ENCODE results near the gene WBP1.
A peak's percentile ranks its signal among the peaks of the same experiment; 100 is the strongest.
"Not testable (repeated sequence)": the region's sequence is repeated elsewhere in the genome, so short reads cannot be mapped to it uniquely, and the experiment has no call there.

Gene WBP1

GRCh38 chr2:74458132-74458937, at the start of gene WBP1:
Gene WBP1 (plus strand): TSS chr2:74458438. CDS start chr2:74458603, 165 bp downstream.
- peak; percentile 97 to 99 for DNase-seq (ENCODE audit: low read depth in 2 of 2)

DNA sequence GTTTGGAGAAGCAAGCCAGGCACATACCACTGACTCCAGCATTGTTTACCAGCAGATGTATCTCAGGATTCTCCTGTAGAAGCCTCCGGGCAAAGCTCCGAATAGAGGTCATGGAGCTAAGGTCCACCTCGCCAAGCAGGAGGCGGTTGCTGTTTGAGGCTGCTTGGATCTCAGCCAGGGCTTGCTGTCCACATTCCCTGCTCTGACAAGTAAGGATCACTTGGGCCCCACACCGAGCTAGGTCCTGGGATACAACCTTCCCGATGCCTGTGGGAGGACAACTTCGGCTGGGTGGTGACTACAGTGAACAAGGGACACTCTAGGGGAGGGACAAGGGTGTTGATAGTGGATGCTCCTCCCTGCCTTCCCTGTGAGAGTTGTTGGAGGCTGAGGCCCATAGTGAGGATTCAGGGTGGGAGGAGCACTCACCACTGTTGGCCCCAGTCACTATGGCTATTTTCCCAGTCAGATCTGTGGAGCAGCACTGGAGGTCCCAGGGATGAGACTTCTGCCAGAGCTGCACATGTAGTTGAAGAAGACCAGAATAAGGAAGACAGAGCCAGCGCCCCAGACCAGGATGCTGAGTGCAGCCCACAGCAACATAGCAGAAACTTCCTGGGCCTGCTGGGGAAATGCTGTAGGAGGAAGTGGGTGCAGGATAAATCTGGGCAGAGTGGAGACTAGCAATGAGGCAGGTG, 45.1 kb upstream of the WBP1 start:
- DNase-seq (ENCODE audit: low read depth in 2 of 2) = no peak

DNA sequence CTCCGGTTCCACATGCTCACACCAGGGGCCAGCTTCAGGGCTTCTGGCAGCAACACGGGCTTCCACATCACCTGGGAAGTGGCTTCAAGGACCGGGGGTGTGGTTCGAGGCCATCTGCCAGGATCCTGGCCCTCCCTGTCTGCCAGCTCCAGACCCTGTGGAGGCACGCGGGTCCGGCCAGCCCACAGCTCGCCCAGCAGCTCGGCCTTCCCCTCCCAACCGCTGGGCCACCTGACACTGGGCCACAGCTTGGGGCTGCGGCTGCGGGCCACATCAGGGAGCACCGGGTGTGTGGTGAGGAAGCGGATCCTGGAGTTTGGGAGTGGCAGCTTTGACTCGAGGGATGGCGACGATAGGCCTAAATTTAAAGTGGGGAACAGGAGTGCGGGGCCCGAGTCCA, 43.8 kb upstream of the WBP1 start:
- DNase-seq (ENCODE audit: low read depth in 2 of 2) = no peak

DNA sequence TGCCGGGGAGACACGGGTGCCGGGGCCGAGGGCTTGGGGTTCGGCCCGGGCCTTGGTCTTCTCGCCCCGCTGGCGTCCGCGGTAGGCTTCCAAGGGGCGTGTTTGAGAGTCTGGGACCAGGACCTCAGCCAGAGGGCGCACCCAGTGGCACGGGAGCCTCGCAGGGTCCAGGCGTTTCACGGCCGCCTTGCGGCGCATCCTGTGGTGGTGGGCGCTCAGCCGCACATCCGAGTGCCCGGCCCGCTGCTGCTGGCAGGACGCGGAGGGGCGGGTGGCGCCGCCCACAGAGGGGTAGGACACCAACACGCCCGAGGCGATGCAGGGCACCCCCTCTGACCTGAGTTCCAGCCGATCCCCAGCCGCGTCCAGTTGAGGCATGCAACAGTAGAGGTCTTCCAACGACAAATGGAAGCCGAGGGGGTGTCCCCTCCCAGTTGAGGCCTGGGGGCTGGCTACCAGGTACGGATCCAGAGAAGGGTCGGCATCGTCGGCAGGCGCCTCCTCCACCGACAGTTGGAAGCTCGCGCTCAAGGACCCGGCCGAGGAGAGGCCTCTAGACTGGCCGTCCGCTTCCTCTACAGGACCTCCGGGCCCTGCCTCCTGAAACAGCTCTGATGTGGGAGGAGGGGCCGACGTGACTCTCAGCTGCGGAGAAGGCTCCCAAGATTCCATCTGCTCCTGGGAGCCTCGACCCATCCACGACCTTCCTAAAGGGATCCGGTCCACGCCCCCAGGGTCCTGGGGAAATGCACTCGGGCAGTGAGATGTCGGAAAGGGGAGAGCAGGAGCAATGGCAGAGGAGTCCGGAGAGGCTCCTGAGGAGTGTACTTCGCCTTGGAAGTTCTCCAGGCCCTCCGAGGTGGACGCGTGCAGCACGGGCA, 43.1 kb upstream of the WBP1 start:
- DNase-seq (ENCODE audit: low read depth in 2 of 2) = no peak

- DNase-seq (ENCODE audit: low read depth in 2 of 2) = no peak
These were observed 42.4 kb upstream of the WBP1 start for GRCh38 chr2:74415762-74416395.

GRCh38 chr2:74416778-74417177, 41.5 kb upstream of the WBP1 start:
- no peak for DNase-seq (ENCODE audit: low read depth in 2 of 2)

GRCh38 chr2:74417197-74417596, 41.0 kb upstream of the WBP1 start:
- DNase-seq (ENCODE audit: low read depth in 2 of 2) = no peak

DNA sequence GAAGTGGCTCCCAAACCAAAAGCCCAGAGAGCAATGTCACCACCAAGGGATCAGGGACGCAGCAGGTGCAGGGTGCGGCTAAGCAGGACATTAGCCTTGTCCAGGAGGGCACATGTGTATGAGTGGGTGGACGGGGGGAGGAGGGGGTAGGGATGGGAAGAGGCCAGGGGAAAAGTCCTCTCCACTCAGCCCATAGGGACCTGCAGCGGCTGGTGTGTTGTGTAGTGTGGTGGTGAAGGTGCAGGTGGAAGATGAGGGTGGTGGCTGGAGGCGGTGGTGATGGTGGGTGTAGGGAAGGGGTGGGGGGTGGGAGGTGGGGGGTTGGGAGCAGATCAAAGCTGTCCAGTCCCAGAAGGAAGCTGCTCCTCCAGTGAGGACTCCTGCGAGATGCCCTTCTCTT, 40.5 kb upstream of the WBP1 start:
- no peak for DNase-seq (ENCODE audit: low read depth in 2 of 2)

- no peak for DNase-seq (ENCODE audit: low read depth in 2 of 2)
These were observed 39.9 kb upstream of the WBP1 start for GRCh38 chr2:74418312-74418711.

DNA sequence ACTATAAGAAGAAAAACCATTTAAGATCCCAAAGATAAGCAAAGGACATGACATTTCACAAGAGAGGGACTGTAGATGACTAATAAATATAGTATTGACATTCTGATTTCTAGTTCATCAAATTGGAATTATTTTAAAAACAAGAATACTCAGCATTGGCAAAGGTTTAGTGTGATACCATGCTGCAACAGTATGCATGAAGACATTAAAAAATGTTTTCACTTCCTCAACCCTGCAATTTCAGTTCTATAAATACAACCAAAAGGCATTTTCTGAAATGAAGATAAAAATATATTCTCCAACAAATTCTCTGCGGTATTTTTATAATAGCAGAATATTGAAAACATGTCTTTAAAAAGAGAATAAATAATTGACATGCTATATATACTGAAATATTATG, 38.9 kb upstream of the WBP1 start:
- no peak for DNase-seq (ENCODE audit: low read depth in 2 of 2)

- DNase-seq (ENCODE audit: low read depth in 2 of 2) = no peak
These were observed 38.2 kb upstream of the WBP1 start for GRCh38 chr2:74420006-74420405.

DNA sequence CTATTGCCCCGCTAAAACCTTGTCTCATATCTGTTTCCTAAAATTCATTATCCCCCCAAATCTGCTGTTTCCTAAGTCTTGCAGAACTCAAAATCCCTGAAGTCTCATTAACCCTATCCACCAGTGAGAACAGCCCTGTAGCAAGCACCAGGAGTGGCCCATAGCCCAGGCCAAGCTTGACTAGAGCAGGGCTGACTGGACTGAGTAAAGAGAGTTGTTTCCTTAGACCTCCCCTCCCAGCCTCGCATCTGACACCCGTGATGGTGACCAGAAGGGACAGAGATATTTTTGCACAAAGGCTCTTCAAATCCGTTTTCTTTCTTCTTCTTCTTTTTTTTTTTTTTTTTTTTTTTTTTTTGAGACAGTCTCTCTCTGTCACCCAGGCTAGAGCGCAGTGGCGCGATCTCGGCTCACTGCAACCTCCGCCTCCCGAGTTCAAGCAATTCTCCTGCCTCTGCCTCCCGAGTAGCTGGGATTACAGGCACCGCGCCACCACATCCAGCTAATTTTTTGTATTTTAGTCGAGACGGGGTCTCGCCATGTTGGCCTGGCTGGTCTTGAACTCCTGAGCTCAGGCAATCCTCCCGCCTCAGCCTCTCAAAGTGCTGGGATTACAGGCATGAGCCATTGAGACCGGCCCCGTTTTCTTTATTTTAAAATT, 37.7 kb upstream of the WBP1 start:
- DNase-seq (ENCODE audit: low read depth in 2 of 2) = not testable (repeated sequence)

DNA sequence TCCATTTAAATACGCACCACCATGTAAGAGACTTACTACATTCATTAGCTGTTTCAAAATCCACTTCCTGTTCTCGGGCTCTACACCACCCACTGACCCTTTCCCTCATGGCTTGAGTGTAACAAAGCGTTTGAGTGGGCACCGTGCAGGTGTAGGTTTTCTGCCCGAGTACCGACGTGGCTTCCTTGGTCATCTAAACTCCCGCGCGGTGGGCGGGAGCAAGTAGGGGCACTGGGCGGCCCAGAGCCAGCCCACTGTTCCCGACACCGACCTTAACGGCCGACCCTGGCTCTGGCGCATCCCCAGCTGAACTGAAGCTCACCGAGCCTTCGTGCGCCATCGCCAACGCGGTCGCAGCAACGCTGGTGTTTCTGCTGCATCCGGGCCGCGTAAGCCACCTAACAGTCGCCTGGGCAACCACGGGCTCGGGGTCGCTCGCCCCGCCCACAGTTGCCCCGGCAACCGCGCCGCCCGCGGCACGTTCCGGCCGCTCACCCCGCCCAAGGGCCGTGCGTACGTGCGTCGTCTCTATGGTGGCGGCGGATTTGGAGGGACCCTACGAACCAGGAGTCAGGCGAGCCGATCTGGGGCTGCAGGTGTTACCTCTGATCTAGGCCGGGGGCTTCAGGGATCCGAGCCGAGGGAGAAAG, 36.9 kb upstream of the WBP1 start, which contains the start of the genes C2orf81 and WDR54:
C2orf81 (minus strand) TSS at position 399 of the 650 bp plus-strand sequence; CDS start at position 340, 59 bp downstream.
WDR54 (plus strand) TSS at position 510 of the 650 bp plus-strand sequence. CDS start 424 bp downstream, outside the sequence.
- peak; percentile 84 to 86 for DNase-seq (ENCODE audit: low read depth in 2 of 2)

DNA sequence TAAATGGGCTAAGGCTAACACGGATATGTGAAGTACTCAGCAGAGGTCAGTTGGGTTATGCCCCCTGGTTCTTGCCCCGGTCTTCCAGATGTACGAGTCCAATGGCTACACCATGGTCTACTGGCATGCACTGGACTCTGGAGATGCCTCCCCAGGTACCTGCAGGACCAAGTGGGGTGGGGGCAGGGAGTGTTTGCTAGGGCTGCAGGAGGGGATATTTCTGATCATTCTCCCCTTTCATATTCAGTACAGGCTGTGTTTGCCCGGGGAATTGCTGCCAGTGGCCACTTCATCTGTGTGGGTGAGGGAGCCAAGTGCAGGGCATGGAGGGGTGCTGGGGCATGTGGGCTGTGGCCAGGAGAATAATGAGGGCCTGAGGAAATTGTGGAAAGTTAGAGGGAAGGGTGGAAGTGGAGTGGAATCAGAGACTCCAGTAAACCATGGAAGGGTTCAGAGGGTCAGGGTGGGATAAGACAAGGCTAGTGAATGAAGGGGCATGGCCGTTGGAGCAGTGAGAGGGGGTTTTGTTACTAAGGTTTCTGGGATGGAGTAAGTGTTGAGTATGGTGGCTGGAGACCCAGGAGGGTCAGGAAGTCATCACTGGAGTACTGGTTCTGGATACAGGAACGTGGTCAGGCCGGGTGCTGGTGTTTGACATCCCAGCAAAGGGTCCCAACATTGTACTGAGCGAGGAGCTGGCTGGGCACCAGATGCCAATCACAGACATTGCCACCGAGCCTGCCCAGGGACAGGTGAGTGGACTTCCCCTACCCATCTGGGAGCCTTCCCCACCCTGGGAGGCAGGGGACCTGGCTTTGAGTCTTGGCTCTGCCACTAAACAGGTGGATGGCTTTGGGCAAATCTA, 34.8 kb upstream of the WBP1 start:
- no peak for DNase-seq (ENCODE audit: low read depth in 2 of 2)

GRCh38 chr2:74424139-74424992, 33.9 kb upstream of the WBP1 start:
- DNase-seq (ENCODE audit: low read depth in 2 of 2) = no peak

DNA sequence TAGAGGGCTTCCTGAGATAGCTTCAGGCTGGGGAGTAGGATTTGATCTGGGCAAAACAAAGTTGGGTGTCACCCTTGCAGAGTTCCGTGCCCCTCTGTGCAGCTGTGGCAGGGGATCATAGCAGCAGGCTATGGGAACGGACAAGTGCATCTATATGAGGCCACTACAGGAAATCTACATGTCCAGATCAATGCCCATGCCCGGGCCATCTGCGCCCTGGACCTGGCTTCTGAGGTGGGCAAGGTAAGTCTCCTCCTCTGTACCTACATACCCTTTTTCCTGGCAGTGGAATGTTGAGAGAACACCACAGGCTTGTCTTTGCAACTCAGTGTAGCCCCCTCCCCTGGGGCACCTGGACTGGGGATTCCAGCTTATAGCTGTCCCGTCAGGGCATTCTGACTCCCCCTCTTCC, 33.2 kb upstream of the WBP1 start:
- DNase-seq (ENCODE audit: low read depth in 2 of 2) = no peak

- DNase-seq (ENCODE audit: low read depth in 2 of 2) = no peak
These were observed 32.7 kb upstream of the WBP1 start for GRCh38 chr2:74425523-74425922.

DNA sequence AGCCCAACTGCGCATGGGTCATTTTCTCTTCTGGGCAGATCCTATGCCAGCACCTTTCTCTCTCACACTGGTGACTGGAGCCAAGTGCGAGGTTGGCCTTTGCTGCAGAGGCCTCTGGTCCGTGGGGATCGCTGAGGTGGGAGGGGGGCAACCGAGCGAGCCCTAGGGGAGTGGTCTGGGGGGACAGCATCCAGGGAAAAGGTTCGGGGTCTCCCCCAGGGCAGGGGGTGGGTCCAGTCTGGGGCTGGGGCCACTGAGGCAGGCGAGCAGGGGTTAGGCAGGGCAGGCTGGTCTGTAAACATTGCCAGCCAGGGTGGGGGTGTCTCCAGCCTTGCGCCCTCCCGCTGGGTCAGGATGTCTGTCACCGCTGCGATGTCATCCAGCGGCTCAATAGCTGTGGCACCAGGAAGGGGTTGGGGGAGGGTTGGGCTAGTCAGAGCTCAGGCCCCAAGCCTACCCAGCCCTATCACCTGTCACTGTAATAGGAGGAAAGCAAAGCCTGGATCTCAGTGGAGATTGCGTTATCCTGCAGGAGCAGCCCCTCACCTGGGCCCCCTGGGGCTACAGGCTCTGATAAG, 32.0 kb upstream of the WBP1 start:
- no peak for DNase-seq (ENCODE audit: low read depth in 2 of 2)
